Measurements from ENCODE around the gene LRRC46. TPM values are rescaled to one million over a fixed set of nuclear protein-coding genes. Genes with fewer than 3 reads are reported as not detected.

Gene LRRC46
- total and polyA plus RNA-seq, 9 of the 15 experiments (the other 6 are each of a cell fraction or from before 2014, with no cell fraction given): 0.39 to 1.4 (median 0.53) TPM; not detected in 1

GRCh38 chr17:47821424-47822391 lies 9.8 kb upstream of the LRRC46 start, which contains the start of gene OSBPL7 (continued):
- no peak for TF ChIP-seq ZBTB2 (IDR thresholded peaks at IDR 0.05)
- no peak for TF ChIP-seq DEAF1 (CRISPR knock-in tag; IDR thresholded peaks at IDR 0.05)
- no peak for TF ChIP-seq HOXB6 (CRISPR knock-in tag; IDR thresholded peaks at IDR 0.05; ENCODE audit: borderline replicate concordance)
- TF ChIP-seq HBP1 (CRISPR knock-in tag; IDR thresholded peaks at IDR 0.05): no peak
- TF ChIP-seq CBX3 (IDR thresholded peaks at IDR 0.05; ENCODE audit: borderline replicate concordance in 1 of 2, low read length in 2 of 2): peak in 1 of 2 experiments; percentile 52; a peak in 1 of 3 replicates
- TF ChIP-seq CREM (IDR thresholded peaks at IDR 0.05; ENCODE audit: low read depth): peak; percentile 43
- TF ChIP-seq KDM1A (IDR thresholded peaks at IDR 0.05): no peak
- no peak for TF ChIP-seq U2AF2 (optimal IDR thresholded peaks at IDR 0.05; ENCODE audit: low read depth, low read length)
- TF ChIP-seq ZFP1 (CRISPR knock-in tag; IDR thresholded peaks at IDR 0.05): no peak
- TF ChIP-seq FIP1L1 (IDR thresholded peaks at IDR 0.05; ENCODE audit: low read depth, low read length, poor library complexity, severe bottlenecking): no peak
- no peak for TF ChIP-seq ZNF76 (CRISPR knock-in tag; IDR thresholded peaks at IDR 0.05; ENCODE audit: borderline replicate concordance)
- TF ChIP-seq NFYB (IDR thresholded peaks at IDR 0.05; ENCODE audit: extremely low read depth, insufficient read length): no peak
- TF ChIP-seq ATF1 (CRISPR knock-in tag; IDR thresholded peaks at IDR 0.05): no peak
- peak; percentile 28; the same call in 1 of the 2 replicates for TF ChIP-seq ATF1 (tag; IDR thresholded peaks at IDR 0.05)
- TF ChIP-seq ZNF408 (CRISPR knock-in tag; IDR thresholded peaks at IDR 0.05; ENCODE audit: low read depth): no peak
- TF ChIP-seq CTBP1 (IDR thresholded peaks at IDR 0.05; ENCODE audit: borderline replicate concordance): peak; percentile 62; the same call in 1 of the 2 replicates
- TF ChIP-seq ETV5 (CRISPR knock-in tag; IDR thresholded peaks at IDR 0.05; ENCODE audit: low read depth): no peak; the same call in 1 of the 2 replicates
- no peak for TF ChIP-seq NR2F6 (CRISPR knock-in tag; IDR thresholded peaks at IDR 0.05)
- no peak for TF ChIP-seq HNRNPUL1 (IDR thresholded peaks at IDR 0.05; ENCODE audit: low read length)
- TF ChIP-seq SREBF1 (IDR thresholded peaks at IDR 0.05; ENCODE audit: borderline replicate concordance, low read depth, low read length): no peak
- TF ChIP-seq THAP12 (CRISPR knock-in tag; IDR thresholded peaks at IDR 0.05): peak; percentile 91
- peak; percentile 84; the same call in 1 of the 2 replicates for TF ChIP-seq RB1 (IDR thresholded peaks at IDR 0.05; ENCODE audit: low read depth)
